GM18502 (cell line): Measurements from ENCODE around the gene TMEM25.
"Not testable (repeated sequence)": the region's sequence is repeated elsewhere in the genome, so short reads cannot be mapped to it uniquely, and the experiment has no call there.

ENCODE experiments used
- ATAC-seq: cut with Tn5 transposase; IDR thresholded peaks from one replicate; pipeline ENCODE4 v1.9.1; 2021; ENCODE audit warnings: mild to moderate bottlenecking; ENCODE audit not compliant: unreplicated experiment, poor library complexity

The TMEM25 gene

DNA sequence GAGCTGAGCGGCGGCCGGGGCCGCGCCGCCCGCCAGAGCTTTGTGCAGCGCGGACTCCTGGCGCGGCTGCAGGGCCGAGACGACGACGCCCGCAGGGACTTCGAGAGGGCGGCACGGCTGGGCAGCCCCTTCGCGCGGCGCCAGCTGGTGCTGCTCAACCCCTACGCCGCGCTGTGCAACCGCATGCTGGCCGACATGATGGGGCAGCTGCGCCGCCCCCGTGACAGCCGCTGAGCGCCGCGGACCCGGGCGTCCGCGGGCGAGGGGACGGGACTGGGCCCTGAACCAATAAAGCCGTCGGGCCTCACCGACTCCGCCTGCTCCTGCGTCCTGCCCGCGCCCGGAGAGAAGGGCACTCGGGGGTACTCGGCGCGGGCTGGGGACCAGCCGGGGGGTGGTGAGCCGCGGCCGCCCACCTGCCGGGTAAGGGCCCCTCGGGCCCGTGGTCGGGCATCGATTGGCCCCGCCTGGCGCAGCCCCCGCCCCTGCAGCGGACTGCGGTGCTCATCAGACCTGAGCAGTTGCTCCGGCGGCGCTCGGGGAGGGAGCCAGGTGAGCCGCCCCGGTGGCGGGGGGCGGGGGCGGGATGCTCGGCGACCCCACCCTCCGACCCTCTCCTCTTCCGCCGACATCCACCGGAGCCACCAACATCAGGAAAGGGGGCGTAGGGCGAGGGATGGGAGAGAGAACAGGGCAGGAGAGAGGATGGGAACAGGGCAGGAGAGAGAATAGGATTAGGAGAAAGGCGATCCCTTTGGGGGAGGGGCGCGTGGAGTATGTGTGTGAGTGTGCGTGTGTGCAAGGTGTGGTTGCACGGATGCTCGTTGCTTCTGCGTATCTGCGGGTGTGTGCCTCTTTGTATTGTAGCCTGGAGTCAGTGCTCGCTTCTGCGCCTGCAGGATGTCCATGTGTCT lies at the start of gene TMEM25:
TMEM25 (plus strand) TSS at position 510 of the 914 bp plus-strand sequence. CDS start 610 bp downstream, outside the sequence.
- peak; percentile 74 for ATAC-seq

DNA sequence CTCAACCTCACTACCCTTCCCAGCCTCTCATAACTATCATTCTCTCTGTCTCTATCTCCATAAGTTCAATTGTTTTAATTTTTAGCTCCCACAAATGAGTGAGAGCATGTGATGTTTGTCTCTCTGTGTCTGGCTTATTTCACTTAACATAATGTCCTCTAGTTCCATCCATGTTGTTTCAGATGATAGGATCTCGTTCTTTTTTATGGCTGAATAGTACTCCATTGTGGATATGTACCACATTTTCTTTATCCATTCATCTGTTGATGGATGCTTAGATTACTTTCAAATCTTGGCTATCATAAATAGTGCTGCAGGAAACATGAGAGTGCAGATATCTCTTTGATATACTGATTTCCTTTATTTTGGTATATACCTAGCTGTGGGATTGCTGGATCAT lies 49.8 kb upstream of the TMEM25 start:
- not testable (repeated sequence) for ATAC-seq

DNA sequence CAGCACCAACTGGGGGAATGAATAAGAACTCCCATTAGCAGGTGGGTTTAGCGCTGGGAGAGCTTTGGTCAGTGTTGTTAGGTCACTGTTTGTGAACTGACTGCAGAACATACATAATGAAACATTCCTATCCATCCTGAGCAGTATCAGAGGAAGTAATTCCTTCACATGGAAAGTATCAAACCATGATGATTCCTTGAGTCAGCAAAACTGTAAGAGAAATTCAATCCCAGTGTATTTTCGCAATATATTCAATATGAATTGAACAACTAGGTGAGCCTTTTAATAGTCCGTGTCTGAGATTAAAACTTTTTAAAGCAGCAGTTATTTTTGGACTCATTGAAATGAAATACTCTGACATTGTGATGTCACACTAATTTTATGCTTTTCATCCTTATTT lies 46.6 kb upstream of the TMEM25 start:
- no peak for ATAC-seq

DNA sequence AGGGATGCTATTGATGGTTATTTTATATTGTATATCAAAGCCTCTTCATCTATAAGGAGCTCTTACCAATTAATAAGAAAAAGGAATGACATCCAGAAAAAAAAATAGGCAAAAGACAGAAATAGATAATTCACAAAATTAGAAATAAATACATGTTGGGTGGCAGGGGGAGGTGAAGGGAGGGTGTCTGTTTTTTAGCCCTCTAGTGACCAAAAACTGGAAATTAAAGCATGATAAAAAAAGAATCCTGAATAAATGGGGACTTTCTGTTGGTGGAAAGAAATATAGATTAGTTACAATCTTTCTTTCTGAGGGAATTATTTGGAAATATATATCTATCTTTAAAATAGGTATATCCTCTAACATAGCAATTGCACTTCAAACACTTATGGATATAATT lies 45.7 kb upstream of the TMEM25 start:
- no peak for ATAC-seq

DNA sequence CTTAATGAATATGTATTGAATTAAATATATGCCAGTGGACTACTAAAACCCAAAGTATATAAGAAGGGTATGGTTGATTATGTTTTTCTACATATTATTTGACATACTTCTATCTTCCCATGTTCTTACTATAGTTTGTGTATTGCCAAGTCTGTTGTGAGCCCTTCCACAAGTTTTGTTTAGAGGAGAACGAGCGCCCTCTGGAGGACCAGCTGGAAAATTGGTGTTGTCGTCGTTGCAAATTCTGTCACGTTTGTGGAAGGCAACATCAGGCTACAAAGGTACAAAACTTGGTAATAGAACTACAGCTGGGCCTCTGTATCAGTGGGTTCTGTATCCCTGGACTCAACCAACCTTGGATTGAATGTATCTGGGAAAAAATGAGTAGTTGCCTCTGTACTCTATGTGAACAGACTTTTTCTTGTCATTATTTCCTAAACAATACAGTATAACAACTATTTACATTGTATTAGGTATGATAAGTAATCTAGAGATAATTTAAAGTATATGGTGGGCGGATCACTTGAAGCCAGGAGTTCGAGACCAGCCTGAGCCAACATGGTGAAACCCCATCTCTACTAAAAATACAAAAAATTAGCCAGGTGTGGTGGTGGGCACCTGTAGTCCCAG lies 42.4 kb upstream of the TMEM25 start:
- ATAC-seq: no peak

DNA sequence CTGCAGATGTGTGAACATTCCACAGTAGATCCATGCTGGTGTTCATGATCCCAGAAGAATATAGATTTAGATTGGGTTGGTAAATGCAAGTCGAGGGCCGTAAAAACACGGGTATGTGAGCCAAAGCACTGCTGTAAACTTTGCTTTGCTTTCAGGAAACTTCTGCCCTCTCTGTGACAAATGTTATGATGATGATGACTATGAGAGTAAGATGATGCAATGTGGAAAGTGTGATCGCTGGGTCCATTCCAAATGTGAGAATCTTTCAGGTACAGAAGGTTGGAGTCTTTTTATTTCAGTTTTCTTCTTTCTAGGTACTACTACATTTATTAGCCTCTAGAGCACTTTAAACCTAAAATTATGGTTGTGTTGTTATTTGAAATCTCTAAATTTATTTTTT lies 40.0 kb upstream of the TMEM25 start:
- no peak for ATAC-seq

DNA sequence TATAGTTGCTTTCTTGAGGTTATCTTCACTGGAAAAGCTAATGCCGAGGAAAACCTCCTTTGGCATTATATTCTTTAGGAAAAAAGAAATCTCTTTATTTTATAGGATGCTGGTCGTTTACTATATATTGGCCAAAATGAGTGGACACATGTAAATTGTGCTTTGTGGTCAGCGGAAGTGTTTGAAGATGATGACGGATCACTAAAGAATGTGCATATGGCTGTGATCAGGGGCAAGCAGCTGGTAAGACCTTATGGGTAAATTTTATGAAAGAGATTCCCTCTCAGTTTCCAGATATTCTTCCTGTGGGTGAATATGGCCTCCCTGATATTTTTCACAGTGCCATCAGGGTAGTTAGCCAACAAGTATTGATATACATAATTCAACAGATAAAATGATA lies 33.2 kb upstream of the TMEM25 start:
- ATAC-seq: no peak

DNA sequence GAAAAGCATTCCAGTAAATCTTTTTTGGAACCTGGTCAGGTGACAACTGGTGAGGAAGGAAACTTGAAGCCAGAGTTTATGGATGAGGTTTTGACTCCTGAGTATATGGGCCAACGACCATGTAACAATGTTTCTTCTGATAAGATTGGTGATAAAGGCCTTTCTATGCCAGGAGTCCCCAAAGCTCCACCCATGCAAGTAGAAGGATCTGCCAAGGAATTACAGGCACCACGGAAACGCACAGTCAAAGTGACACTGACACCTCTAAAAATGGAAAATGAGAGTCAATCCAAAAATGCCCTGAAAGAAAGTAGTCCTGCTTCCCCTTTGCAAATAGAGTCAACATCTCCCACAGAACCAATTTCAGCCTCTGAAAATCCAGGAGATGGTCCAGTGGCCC lies 27.8 kb upstream of the TMEM25 start:
- ATAC-seq: no peak

DNA sequence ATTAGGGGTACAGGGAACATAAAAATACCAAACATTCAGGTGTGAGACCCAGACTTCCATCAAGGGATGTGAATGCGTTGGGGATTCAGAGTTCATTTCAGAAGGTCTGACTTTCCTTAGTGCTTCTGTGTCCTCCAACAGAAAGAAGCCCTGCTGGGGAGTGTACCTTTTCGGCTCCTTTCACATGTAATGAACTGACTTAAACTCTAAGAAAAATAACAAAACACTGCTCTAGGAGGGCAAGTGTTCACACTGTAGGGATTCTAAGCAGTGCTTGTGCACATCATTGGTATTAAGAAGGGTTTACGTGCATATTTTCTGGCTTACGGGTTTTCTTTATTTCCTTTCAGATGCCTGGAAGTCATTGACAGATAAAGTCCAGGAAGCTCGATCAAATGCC lies 19.4 kb upstream of the TMEM25 start:
- no peak for ATAC-seq

DNA sequence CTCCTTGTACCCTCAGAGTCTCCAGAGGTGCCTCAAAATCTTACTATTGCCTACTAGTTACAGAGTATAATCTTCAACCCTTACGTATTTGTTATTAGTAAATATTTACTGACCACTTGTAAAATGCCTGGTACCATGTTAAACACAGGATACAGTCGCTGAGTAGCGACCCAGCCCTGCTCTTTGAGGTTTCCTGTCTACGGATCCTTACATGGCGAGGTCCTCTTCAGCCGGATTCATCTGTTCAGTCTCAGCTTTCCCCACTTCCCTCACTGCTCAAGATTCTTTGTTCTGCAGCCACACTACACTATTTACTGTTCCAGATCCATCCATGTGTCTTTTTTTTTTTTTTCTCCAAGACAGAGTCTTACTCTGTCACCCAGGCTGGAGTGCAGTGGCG lies 16.9 kb upstream of the TMEM25 start:
- no peak for ATAC-seq

DNA sequence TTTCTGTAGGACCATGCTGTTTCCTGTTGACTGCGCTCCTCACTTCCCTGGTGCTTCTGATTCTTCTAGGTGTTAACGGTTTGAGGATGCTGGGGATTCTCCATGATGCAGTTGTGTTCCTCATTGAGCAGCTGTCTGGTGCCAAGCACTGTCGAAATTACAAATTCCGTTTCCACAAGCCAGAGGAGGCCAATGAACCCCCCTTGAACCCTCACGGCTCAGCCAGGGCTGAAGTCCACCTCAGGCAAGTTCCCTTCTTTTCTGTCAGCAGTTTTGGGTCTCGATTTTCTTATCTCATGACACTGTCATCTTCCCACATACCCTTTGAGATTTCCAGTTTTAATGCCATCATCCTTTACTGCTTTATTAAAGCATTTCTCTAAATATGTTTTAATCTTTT lies 11.4 kb upstream of the TMEM25 start:
- ATAC-seq: no peak

DNA sequence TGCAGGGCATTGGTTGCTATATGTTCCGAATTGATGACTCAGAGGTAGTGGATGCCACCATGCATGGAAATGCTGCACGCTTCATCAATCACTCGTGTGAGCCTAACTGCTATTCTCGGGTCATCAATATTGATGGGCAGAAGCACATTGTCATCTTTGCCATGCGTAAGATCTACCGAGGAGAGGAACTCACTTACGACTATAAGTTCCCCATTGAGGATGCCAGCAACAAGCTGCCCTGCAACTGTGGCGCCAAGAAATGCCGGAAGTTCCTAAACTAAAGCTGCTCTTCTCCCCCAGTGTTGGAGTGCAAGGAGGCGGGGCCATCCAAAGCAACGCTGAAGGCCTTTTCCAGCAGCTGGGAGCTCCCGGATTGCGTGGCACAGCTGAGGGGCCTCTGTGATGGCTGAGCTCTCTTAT lies 9.1 kb upstream of the TMEM25 start:
- ATAC-seq: no peak

DNA sequence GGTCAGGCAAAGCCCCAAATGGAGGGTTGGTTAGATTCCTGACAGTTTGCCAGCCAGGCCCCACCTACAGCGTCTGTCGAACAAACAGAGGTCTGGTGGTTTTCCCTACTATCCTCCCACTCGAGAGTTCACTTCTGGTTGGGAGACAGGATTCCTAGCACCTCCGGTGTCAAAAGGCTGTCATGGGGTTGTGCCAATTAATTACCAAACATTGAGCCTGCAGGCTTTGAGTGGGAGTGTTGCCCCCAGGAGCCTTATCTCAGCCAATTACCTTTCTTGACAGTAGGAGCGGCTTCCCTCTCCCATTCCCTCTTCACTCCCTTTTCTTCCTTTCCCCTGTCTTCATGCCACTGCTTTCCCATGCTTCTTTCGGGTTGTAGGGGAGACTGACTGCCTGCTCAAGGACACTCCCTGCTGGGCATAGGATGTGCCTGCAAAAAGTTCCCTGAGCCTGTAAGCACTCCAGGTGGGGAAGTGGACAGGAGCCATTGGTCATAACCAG lies 8.4 kb upstream of the TMEM25 start:
- ATAC-seq: no peak

DNA sequence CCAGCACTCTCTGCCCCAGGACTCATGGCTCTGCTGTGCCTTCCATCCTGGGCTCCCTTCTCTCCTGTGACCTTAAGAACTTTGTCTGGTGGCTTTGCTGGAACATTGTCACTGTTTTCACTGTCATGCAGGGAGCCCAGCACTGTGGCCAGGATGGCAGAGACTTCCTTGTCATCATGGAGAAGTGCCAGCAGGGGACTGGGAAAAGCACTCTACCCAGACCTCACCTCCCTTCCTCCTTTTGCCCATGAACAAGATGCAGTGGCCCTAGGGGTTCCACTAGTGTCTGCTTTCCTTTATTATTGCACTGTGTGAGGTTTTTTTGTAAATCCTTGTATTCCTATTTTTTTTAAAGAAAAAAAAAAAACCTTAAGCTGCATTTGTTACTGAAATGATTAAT lies 6.6 kb upstream of the TMEM25 start:
- ATAC-seq: no peak

DNA sequence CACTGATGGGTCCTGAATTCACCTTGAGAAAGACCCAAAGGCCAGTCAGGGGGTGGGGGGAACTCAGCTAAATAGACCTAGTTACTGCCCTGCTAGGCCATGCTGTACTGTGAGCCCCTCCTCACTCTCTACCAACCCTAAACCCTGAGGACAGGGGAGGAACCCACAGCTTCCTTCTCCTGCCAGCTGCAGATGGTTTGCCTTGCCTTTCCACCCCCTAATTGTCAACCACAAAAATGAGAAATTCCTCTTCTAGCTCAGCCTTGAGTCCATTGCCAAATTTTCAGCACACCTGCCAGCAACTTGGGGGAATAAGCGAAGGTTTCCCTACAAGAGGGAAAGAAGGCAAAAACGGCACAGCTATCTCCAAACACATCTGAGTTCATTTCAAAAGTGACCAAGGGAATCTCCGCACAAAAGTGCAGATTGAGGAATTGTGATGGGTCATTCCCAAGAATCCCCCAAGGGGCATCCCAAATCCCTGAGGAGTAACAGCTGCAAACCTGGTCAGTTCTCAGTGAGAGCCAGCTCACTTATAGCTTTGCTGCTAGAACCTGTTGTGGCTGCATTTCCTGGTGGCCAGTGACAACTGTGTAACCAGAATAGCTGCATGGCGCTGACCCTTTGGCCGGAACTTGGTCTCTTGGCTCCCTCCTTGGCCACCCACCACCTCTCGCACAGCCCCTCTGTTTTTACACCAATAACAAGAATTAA lies 6.1 kb upstream of the TMEM25 start:
- ATAC-seq: no peak

DNA sequence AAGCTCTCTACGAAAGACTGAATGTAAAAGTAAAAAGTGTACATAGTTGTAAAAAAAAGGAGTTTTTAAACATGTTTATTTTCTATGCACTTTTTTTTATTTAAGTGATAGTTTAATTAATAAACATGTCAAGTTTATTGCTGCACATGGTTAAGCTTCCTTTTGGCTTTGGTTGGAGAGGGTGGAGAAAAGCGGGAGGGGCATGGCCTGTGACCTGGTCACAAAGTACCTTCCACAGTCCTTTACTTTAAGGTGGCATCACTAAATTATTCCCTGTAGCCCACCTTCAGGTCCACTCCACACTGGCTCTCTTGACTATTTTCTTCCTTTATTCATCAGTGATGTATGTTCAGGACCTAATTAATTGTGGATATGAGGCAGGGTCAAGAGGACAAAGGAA lies 4.3 kb upstream of the TMEM25 start:
- ATAC-seq: no peak

DNA sequence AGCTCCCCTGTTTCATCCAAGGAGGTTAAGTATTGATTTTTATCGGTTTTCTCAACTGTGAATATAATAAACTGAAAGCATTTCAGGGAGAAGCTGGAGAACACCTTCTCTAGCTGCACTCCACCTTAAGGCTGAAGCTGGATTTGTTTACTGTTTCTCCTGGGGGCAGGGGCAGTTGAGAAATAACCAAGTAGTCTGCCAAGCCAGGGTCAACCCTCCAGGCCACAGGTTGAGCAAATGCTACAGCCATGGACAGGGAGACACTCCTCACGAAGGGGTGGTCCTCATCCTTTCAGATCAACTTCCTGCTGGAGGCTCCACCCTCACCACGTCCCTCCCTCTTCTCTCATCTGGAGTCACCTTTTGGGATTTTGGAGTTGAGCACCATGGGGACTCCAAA lies 3.9 kb upstream of the TMEM25 start, which contains the start of gene TTC36:
TTC36 (plus strand) TSS at position 366 of the 400 bp plus-strand sequence; CDS start at position 387, 21 bp downstream.
- ATAC-seq: no peak

DNA sequence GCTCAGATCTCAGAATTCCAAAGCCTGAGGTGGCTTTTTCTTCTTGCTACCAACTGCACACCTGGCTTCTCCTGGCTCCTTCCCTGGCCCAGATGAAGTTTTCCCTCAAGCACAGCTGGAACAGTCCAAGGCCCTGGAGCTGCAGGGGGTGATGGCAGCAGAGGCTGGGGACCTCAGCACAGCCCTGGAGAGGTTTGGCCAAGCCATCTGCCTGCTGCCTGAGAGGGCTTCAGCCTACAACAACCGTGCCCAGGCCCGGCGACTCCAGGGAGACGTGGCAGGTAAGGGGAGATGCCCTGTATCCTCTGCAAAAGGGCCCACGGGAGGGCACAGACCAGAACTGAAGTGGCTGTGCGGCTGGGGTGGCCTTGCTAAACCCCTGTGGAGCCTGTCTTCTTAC lies 2.5 kb upstream of the TMEM25 start:
- ATAC-seq: no peak

DNA sequence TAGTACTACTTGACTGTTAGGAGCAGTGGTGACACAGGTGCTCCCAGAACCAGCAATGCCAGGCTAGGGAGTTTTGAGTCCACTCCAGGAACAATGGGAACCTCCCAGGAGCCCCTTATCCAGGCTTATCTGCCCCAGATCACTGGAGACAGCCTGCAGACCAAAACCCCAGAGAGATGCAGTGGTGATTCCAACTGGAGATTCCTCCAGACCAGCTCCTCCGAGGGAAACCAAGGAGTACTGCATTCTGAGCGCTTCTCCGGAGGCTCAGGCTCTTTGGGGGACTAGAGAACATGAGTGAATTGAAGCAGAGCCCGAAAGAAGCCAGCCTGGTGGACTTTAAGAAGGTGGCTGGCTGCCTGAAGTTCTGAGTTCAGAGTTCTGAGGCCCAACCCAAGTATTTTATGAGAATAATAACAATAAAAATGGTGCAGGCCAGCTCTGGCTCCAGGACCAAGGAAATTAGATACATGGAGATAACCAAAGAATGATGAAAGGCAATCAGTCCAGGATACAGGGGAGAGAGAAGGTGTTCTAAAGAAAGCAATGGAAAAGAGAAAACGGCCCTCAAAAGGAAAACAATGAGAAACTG lies 1.3 kb upstream of the TMEM25 start:
- ATAC-seq: no peak

DNA sequence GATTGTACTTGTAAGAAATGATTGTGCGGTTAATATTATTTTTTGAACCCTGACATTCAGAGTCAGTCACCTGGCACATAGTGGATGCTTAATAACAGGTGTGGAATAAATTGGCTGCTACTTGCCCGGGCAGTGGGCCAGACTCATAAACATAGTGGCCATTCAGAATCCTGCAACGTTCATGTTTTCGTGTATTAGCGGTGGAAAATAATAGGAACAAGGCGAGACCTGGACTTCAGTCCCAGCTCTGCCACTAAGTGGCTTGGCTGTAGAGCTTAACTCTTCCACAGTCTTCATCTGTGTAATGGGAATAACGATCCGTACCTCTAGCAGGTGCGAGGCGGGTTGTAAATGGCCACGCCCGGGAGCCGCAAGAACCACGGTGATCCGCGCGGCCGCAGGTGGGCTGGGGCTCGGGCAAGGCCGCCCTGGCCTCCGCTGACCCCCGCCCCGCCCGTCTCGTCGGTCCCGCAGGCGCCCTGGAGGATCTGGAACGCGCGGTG lies 761 bp upstream of the TMEM25 start:
- no peak for ATAC-seq
